Measurements from ENCODE around the gene FAH.

FAH gene

GRCh38 chr15:80185152-80185551 is 32.4 kb downstream of the FAH start:
- no peak overlapping the region for H3K9ac ChIP-seq (ENCODE audit: low read depth, low read length, poor library complexity, severe bottlenecking)
- no peak overlapping the region for H3K4me2 ChIP-seq (ENCODE audit: low read depth, low read length, poor library complexity, severe bottlenecking)
- peaks cover 39% of the 10 kb centered on the region; the same call in 1 of the 2 replicates for H3K36me3 ChIP-seq (ENCODE audit: insufficient read depth, low read length)
- H3K79me2 ChIP-seq (ENCODE audit: insufficient read depth, low read length): no peaks in the 10 kb centered on the region
- H3K9me2 ChIP-seq (replicated peaks; ENCODE audit: low read depth, low read length): no peaks in the 10 kb centered on the region
- H3K9me3 ChIP-seq (ENCODE audit: insufficient read depth, low read depth, low read length): no peaks in the 10 kb centered on the region
- no peak overlapping the region for H2AFZ ChIP-seq (ENCODE audit: low read length)
- no peaks in the 10 kb centered on the region for H3K4me1 ChIP-seq (ENCODE audit: insufficient read depth, low read length, poor library complexity, severe bottlenecking)
- TF ChIP-seq EZH2phosphoT487 (IDR thresholded peaks at IDR 0.05; ENCODE audit: borderline replicate concordance) (no peak), CTCF (conservative IDR thresholded peaks at IDR 0.05; ENCODE audit: low read length) (no peak)
- no peaks in the 10 kb centered on the region for H3F3A ChIP-seq (ENCODE audit: low read depth)
- no peaks in the 10 kb centered on the region for H4K20me1 ChIP-seq (ENCODE audit: insufficient read depth, low read length, poor library complexity, severe bottlenecking)
- no peak overlapping the region for H3K4me3 ChIP-seq (ENCODE audit: low read length, poor library complexity, severe bottlenecking)
- no peaks in the 10 kb centered on the region for H3K27me3 ChIP-seq (ENCODE audit: insufficient read depth, low read length, poor library complexity, severe bottlenecking)

GRCh38 chr15:80186066-80186465 is 33.3 kb downstream of the FAH start:
- no peaks in the 10 kb centered on the region for H3K9me3 ChIP-seq (ENCODE audit: insufficient read depth, low read depth, low read length)
- no peaks in the 10 kb centered on the region for H3F3A ChIP-seq (ENCODE audit: low read depth)
- H3K4me3 ChIP-seq (ENCODE audit: low read length, poor library complexity, severe bottlenecking): no peak overlapping the region
- TF ChIP-seq CTCF (conservative IDR thresholded peaks at IDR 0.05; ENCODE audit: low read length): no peak
- TF ChIP-seq EZH2phosphoT487 (IDR thresholded peaks at IDR 0.05; ENCODE audit: borderline replicate concordance): no peak
- H3K9ac ChIP-seq (ENCODE audit: low read depth, low read length, poor library complexity, severe bottlenecking): no peak overlapping the region
- H2AFZ ChIP-seq (ENCODE audit: low read length): no peak overlapping the region
- H3K9me2 ChIP-seq (replicated peaks; ENCODE audit: low read depth, low read length): no peaks in the 10 kb centered on the region
- no peaks in the 10 kb centered on the region for H3K27me3 ChIP-seq (ENCODE audit: insufficient read depth, low read length, poor library complexity, severe bottlenecking)
- no peaks in the 10 kb centered on the region for H4K20me1 ChIP-seq (ENCODE audit: insufficient read depth, low read length, poor library complexity, severe bottlenecking)
- H3K36me3 ChIP-seq (ENCODE audit: insufficient read depth, low read length): peaks cover 39% of the 10 kb centered on the region; the same call in 1 of the 2 replicates
- no peaks in the 10 kb centered on the region for H3K4me1 ChIP-seq (ENCODE audit: insufficient read depth, low read length, poor library complexity, severe bottlenecking)
- H3K79me2 ChIP-seq (ENCODE audit: insufficient read depth, low read length): no peaks in the 10 kb centered on the region
- no peak overlapping the region for H3K4me2 ChIP-seq (ENCODE audit: low read depth, low read length, poor library complexity, severe bottlenecking)

GRCh38 chr15:80186597-80186996 is 33.8 kb downstream of the FAH start:
- H3K9me3 ChIP-seq (ENCODE audit: insufficient read depth, low read depth, low read length): no peaks in the 10 kb centered on the region
- TF ChIP-seq CTCF (conservative IDR thresholded peaks at IDR 0.05; ENCODE audit: low read length) (no peak), EZH2phosphoT487 (IDR thresholded peaks at IDR 0.05; ENCODE audit: borderline replicate concordance) (no peak)
- no peaks in the 10 kb centered on the region for H3K79me2 ChIP-seq (ENCODE audit: insufficient read depth, low read length)
- no peak overlapping the region for H3K4me3 ChIP-seq (ENCODE audit: low read length, poor library complexity, severe bottlenecking)
- peaks cover 33% of the 10 kb centered on the region; the same call in 1 of the 2 replicates for H3K36me3 ChIP-seq (ENCODE audit: insufficient read depth, low read length)
- H4K20me1 ChIP-seq (ENCODE audit: insufficient read depth, low read length, poor library complexity, severe bottlenecking): no peaks in the 10 kb centered on the region
- no peak overlapping the region for H3K4me2 ChIP-seq (ENCODE audit: low read depth, low read length, poor library complexity, severe bottlenecking)
- H3K9ac ChIP-seq (ENCODE audit: low read depth, low read length, poor library complexity, severe bottlenecking): no peak overlapping the region
- H3K27me3 ChIP-seq (ENCODE audit: insufficient read depth, low read length, poor library complexity, severe bottlenecking): no peaks in the 10 kb centered on the region
- no peak overlapping the region for H2AFZ ChIP-seq (ENCODE audit: low read length)
- no peaks in the 10 kb centered on the region for H3F3A ChIP-seq (ENCODE audit: low read depth)
- H3K9me2 ChIP-seq (replicated peaks; ENCODE audit: low read depth, low read length): no peaks in the 10 kb centered on the region
- H3K4me1 ChIP-seq (ENCODE audit: insufficient read depth, low read length, poor library complexity, severe bottlenecking): no peaks in the 10 kb centered on the region
